ENCODE measurements around the gene COL6A2. TPM values are rescaled to one million over a fixed set of nuclear protein-coding genes. Genes with fewer than 3 reads are reported as not detected.
"Not testable (repeated sequence)": the region's sequence is repeated elsewhere in the genome, so short reads cannot be mapped to it uniquely, and the experiment has no call there.

The COL6A2 gene
- total RNA-seq, 1 donor from 2014 or later = 535 TPM

DNA sequence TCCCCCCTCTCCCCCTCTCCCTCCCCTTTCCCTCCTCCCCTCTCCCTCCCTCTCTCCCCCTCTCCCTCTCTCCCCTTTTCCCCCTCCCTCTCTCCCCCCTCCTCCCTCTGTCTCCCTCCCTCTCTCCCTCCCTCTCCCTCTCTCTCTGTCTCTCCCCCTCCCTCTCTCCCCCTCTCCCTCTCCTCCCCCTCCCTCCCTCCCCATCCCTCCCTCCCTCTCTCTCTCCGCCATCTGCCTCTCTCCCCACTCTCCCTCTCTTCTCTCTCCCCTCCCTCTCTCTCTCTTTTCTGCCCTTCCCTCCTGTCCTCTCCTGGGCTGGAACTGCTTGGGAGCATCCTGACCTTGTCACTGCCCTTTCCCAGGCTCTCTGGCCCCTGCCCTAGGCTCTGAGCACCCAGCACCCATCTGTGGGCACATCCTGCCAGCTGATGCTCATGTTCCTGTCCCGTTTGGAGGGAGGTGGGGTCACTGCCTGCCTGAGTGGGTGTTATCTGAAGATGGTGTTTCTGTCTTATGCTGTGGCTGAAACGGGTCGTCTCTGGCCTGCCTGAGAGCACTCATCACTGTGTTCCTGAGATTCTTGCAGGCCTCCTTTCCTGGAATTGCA is 46.7 kb downstream of the COL6A2 start:
- intact Hi-C loops (cut with DNase I) = loop anchor here (10.0 kb wide), 1 partner anchor 80 kb away; the partner anchor contains the start of gene LSS

DNA sequence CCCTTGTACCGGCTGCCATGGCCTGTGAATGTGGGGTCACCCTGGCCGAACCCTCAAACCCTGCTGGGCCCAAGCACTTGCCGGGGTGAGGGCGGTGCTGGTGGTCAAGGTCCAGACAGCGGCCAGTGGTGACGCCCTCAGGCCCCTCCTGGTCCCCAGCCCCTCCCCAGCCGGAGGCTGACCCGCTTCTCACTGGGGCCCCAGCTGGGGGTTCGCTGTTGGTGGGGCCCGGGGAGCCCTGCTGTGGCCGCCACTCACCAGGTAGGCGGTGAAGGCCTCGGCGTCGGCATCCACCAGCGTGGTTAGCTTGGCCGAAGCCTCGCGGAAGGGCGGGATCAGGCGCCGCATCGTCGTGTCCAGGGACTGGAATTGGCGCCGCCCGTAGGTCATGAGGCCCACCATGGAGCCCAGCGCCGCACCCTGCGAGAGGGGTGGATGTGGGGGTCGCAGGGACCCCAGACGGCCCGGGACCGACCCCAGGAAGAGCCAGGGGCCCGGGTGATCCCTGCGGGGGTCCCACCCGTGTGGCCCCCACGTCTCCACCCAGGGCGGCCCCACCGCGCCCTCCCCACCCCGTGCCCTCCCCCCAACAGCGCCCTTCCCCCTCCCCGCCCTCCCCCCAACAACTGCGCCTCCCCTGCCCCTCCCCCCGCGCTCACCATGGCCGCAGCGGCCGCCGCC is 47.4 kb downstream of the COL6A2 start:
- intact Hi-C loops (cut with DNase I) = loop anchor here (10.0 kb wide), 1 partner anchor 80 kb away; the partner anchor contains the start of gene LSS
- H3K27me3 ChIP-seq = no peaks in the 10 kb centered on the region
- H3K36me3 ChIP-seq = no peaks in the 10 kb centered on the region
- TF ChIP-seq POLR2A (IDR thresholded peaks at IDR 0.05) = no peak
- no peak for TF ChIP-seq POLR2AphosphoS5 (IDR thresholded peaks at IDR 0.05; ENCODE audit: insufficient read depth in 1 of 2, low read depth in 1 of 2)
- TF ChIP-seq, protein P1, sequence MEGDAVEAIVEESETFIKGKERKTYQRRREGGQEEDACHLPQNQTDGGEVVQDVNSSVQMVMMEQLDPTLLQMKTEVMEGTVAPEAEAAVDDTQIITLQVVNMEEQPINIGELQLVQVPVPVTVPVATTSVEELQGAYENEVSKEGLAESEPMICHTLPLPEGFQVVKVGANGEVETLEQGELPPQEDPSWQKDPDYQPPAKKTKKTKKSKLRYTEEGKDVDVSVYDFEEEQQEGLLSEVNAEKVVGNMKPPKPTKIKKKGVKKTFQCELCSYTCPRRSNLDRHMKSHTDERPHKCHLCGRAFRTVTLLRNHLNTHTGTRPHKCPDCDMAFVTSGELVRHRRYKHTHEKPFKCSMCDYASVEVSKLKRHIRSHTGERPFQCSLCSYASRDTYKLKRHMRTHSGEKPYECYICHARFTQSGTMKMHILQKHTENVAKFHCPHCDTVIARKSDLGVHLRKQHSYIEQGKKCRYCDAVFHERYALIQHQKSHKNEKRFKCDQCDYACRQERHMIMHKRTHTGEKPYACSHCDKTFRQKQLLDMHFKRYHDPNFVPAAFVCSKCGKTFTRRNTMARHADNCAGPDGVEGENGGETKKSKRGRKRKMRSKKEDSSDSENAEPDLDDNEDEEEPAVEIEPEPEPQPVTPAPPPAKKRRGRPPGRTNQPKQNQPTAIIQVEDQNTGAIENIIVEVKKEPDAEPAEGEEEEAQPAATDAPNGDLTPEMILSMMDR (IDR thresholded peaks at IDR 0.05) = no peak
- peaks cover 7% of the 10 kb centered on the region for H3K4me1 ChIP-seq
- no peak for DNase-seq (ENCODE audit: extremely low spot score in 2 of 2)
- H3K4me3 ChIP-seq = no peak overlapping the region
- no peak overlapping the region for H3K27ac ChIP-seq
- H3K9me3 ChIP-seq = no peaks in the 10 kb centered on the region

More for the DNA sequence above, 46.7 kb downstream of the COL6A2 start:
- peak overlapping the region; percentile 90 for H3K27ac ChIP-seq
- TF ChIP-seq, protein P1 (IDR thresholded peaks at IDR 0.05) = no peak
- TF ChIP-seq POLR2A (IDR thresholded peaks at IDR 0.05) (no peak), POLR2AphosphoS5 (IDR thresholded peaks at IDR 0.05; ENCODE audit: insufficient read depth in 1 of 2, low read depth in 1 of 2) (no peak)
- H3K9me3 ChIP-seq = no peaks in the 10 kb centered on the region
- H3K4me3 ChIP-seq = no peak overlapping the region
- H3K36me3 ChIP-seq = no peaks in the 10 kb centered on the region
- H3K27me3 ChIP-seq = no peaks in the 10 kb centered on the region
- no peak for DNase-seq (ENCODE audit: extremely low spot score in 2 of 2)
- H3K4me1 ChIP-seq = peaks cover 7% of the 10 kb centered on the region

DNA sequence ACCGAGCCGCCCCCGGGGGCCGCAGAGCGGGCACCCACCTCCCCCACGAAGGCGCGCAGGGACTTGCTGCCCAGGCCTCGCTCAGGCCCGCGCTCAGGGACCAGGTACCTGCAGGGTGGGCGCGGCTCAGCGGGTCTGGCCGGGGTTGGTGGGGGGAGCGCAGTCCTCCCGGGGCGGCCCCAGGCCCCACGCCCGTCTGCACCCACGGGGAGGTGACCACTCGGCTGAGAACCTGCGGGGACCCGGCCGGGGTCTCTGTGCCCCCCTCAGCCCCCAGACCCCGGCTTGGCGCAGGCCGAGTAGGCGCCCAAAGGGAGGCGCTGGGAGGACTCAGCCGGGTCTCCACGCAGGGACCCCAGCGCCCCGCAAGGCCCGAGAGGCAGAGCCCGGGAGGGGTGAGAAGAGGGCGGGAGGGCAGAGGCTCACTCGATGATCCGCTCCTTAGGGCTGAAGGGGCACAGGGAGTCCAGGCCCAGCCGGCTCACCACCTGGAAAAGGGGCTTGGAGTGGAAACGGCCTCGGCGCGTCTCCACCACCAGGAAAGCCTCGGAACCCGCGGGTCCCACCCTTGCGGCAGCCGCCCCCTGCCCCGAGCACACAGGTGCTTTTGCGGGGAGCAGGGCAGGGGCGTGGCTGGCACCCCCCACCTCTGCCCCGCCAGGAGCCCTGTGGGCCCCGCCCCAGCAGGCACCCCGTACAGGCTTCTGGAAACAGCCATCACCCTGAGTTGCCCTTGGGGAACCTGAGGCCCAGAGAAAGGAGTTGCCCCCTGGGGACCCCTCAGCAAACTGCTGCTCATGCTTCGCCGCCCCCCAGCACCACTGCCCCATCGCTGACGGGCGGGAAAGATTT is 48.2 kb downstream of the COL6A2 start:
- no peaks in the 10 kb centered on the region for H3K9me3 ChIP-seq
- H3K4me1 ChIP-seq = peaks cover 7% of the 10 kb centered on the region
- no peaks in the 10 kb centered on the region for H3K27me3 ChIP-seq
- H3K36me3 ChIP-seq = no peaks in the 10 kb centered on the region
- intact Hi-C loops (cut with DNase I) = loop anchor here (10.0 kb wide), 1 partner anchor 79 kb away; the partner anchor contains the start of gene LSS
- no peak overlapping the region for H3K27ac ChIP-seq
- no peak for DNase-seq (ENCODE audit: extremely low spot score in 2 of 2)
- TF ChIP-seq POLR2A (IDR thresholded peaks at IDR 0.05) = no peak
- TF ChIP-seq POLR2AphosphoS5 (IDR thresholded peaks at IDR 0.05; ENCODE audit: insufficient read depth in 1 of 2, low read depth in 1 of 2) = no peak
- TF ChIP-seq, protein P1 (IDR thresholded peaks at IDR 0.05) = no peak
- H3K4me3 ChIP-seq = no peak overlapping the region

DNA sequence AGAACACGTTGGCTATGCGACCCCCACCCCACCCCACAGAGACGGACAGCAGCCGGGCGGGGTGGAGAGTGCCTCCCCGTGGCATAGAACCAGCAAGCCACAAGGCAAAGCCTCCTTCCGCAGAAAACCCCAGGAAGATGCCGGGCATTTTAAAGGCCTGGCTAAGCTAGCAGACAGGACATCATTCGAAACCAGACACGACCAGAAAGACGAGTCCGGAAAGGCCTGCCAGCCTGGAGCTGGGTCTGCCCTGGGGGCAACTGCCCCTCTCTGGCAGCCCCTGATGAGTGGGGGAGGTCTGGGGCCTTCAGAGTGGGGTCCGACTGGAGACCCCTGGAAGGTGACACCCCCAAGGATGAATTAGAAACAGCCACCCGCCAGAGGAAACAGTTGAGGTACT is 48.9 kb downstream of the COL6A2 start:
- Histone ChIP-seq H3K36me3 (no peaks in the 10 kb centered on the region), H3K9me3 (no peaks in the 10 kb centered on the region), H3K27me3 (no peaks in the 10 kb centered on the region), H3K27ac (no peak overlapping the region), H3K4me1 (peaks cover 7% of the 10 kb centered on the region), H3K4me3 (no peak overlapping the region)
- intact Hi-C loops (cut with DNase I) = loop anchor here (10.0 kb wide), 1 partner anchor 78 kb away; the partner anchor contains the start of gene LSS
- no peak for DNase-seq (ENCODE audit: extremely low spot score in 2 of 2)
- TF ChIP-seq POLR2AphosphoS5 (IDR thresholded peaks at IDR 0.05; ENCODE audit: insufficient read depth in 1 of 2, low read depth in 1 of 2) = no peak
- TF ChIP-seq, protein P1 (IDR thresholded peaks at IDR 0.05) = no peak
- TF ChIP-seq POLR2A (IDR thresholded peaks at IDR 0.05) = no peak

DNA sequence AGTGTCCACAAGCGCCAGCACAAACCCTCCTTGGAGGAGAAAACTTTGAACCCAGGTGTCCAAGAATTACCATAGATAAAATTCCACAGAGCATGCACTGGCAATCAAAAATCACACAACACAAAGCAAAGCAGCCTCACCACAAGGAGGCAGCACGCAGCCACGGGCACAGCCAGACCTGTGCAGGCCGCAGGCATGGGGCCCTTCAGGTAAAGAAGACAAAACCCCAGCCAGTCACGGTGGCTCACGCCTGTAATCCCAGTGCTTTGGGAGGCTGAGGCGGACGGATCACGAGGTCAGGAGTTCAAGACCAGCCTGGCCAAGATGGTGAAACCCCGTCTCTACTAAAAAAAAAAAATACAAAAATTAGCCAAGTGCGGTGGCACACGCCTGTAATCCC is 49.5 kb downstream of the COL6A2 start:
- H3K4me1 ChIP-seq; H3K4me3 ChIP-seq; H3K9me3 ChIP-seq; H3K36me3 ChIP-seq; DNase-seq (ENCODE audit: extremely low spot score in 2 of 2); H3K27ac ChIP-seq; H3K27me3 ChIP-seq: not testable (repeated sequence)
- intact Hi-C loops (cut with DNase I) = loop anchor here (10.0 kb wide), 1 partner anchor 77 kb away; the partner anchor contains the start of gene LSS
